DMS53 treated with DMSO at 0.1 percent for 48 hours (cell line): ENCODE results near the gene KRTAP5-8.
"Not testable (repeated sequence)": the region's sequence is repeated elsewhere in the genome, so short reads cannot be mapped to it uniquely, and the experiment has no call there.

Source experiments
- DNase-seq: peaks from one replicate; lab custom pipeline; 2025; ENCODE audit not compliant: unreplicated experiment; lab: John Stamatoyannopoulos, UW

Gene KRTAP5-8, protein sequence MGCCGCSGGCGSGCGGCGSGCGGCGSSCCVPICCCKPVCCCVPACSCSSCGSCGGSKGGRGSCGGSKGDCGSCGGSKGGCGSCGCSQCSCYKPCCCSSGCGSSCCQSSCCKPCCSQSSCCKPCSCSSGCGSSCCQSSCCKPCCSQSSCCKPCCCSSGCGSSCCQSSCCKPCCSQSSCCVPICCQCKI

DNA sequence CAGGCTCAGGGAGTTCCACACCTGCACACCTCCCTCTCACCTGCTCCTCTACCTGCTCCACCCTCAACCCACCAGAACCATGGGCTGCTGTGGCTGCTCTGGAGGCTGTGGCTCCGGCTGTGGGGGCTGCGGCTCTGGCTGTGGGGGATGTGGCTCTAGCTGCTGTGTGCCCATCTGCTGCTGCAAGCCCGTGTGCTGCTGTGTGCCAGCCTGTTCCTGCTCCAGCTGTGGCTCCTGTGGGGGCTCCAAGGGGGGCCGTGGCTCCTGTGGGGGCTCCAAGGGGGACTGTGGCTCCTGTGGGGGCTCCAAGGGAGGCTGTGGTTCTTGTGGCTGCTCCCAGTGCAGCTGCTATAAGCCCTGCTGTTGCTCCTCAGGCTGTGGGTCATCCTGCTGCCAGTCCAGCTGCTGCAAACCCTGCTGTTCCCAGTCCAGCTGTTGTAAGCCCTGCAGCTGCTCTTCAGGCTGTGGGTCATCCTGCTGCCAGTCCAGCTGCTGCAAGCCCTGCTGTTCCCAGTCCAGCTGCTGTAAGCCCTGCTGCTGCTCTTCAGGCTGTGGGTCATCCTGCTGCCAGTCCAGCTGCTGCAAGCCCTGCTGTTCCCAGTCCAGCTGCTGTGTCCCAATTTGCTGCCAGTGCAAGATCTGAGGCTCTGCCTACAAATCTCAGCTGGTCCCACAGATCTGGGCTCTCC lies at the start of gene KRTAP5-8:
Gene KRTAP5-8 (plus strand): TSS at position 49 of the 689 bp plus-strand sequence. CDS start 31 bp downstream, at position 80.
- not testable (repeated sequence) for DNase-seq

DNA sequence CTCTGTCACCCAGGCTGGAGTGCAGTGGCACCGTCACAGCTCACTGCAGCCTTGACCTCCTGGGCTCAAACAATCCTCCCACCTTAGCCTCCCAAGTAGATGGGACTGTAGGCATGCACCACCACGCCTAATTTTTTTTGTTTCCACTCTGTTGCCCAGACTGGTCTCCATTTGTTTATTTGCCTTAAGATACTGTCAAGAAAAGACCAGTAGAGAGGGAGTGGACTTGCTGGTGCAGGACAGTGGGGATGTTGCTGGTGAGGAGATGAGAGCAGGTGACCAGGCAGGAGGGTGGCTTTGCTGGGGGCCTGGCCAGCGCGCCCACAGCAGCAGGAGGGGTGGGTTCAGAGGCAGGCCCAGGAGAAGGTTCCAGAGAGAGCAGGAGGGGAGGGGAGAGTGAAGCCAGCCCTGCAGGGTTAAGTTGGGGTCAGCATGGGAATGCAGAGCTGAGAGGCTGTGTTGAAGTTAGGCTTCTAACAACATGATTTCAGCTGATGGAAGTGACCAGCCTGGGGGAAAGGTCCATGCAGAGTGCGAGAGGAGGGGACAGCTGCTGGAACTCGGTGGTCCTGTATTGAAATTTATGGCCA lies 49.0 kb upstream of the KRTAP5-8 start:
- no peak for DNase-seq

DNA sequence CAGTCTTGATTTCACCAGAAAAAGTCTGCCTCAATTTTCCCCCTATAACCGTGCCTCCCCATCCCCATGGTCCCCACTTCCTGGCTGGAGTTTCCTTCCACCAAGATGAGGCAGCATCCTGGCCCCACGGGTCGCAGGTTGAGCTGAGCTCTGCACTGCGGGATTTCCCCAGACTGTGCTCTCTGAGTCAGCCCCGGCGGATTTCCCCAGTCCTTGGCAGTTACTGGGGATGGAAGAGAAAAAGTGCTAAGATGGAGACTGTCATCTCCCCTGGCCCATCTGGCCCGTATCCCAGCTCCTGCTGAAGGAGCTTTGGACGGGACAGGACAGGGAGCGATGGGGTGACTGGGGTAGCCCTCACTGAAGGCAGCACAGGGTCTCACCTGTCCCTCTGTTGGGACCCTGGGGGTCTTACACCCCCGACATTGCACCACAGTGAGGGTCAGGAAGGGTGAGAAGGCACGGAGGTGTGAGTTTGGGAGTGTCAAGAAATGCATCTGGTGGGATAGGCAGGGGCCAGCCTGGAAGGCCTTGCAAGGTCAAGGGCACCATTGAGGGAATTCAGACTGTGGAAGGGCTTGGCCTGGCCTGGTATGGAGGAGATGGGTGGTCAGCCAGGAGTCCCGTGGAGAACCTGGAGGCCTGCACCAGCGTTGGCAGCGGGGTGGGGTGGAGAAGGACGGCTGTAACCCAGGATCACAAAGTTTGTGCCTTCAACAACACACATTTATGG lies 48.3 kb upstream of the KRTAP5-8 start:
- DNase-seq: no peak

DNA sequence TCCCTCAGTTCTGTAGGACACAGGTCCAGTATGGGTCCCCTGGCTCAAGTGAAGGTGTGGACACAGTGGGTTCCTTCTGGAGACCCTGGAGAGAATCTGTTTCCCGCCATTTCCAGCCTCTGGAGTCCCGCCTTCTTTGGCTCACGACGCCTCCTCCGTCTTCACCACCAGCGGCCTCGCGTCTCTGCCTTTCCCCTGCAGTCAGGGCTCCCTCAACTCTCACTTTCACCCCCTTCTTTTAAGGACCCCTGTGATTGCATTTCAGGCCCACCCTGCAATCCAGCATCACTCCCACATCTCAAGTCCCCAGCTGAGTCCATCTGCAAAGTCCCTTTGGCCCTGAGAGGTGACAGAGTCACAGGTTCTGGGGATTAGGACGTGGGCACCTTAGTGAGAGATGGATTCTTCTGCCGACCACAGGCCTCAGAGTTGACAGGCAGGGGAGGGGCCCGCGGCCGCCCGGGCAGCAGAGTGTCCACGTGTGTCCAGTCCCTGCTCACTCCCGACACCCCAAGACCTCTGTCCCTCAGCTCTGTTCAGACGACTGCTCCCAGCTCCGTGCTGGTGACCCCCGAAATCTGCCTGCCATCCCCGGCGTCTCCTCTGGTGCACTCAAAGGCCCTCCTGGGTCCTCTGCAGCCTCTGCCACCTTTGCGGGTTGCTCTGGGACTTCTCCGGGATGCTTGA lies 47.6 kb upstream of the KRTAP5-8 start:
- no peak for DNase-seq

DNA sequence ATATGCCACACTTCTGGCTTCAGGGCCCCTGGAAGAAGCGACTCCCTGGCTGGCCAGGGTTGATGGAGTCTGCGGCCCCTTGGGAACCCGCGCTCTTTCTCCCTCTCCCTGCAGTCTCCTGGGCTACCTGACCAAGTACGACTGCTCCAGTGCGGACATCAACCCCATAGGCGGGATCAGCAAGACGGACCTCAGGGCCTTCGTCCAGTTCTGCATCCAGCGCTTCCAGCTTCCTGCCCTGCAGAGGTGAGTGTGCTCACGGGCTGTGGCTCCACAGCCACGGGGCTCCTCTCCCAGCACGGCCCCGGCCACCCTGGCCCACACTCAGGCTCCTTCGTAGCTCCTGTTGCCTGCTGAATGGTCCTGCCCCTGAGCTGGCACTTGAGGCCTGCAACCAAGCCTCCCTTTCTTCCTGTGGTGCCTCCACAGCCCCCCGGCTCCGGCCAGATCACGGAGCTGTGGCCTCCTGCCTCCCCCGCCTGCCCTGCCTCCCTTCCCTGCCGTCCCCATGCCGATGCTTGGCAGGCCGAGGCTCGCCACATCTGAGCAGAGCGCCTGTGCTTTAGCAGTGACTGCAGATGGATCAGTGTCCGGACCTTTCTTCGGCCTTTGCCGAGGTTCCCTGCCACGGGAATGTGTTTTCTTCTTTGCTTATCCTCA lies 47.0 kb upstream of the KRTAP5-8 start:
- DNase-seq: no peak

DNA sequence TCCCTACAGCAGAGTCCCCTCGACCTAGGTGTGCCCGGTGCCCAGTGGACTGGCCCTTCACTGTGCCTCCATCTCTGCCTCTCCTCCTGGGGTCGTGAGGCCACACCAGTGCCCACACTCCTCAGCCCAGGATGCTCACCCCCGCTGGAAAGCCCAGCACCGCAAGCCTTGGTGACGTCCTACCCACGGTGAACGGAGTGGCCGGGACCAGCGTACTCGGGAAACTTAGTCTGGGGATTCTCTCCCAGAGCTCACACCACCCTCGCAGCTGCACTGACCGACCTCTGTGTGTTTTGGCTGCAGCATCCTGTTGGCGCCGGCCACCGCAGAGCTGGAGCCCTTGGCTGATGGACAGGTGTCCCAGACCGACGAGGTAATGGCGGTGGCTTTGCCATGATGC lies 46.3 kb upstream of the KRTAP5-8 start:
- DNase-seq: no peak

DNA sequence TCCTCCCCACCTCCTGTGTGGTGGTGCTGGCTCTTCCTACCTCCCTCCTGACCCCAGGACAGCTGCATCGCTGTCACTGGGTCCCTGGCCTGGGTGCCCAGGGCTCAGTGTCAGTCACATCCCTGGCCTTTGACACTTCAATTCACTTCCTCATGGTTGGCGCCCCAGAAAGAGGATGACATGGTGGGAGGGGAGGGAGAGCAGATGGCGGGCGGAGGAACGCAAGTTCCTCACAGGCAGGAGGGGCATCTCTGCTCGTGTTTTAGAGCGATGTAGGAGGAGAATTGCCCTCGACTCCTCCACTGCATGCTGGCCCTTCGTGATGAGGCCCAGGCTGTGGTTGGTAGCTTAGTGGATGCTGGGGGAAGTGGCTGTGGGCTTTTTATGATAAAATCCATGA lies 45.9 kb upstream of the KRTAP5-8 start:
- no peak for DNase-seq

DNA sequence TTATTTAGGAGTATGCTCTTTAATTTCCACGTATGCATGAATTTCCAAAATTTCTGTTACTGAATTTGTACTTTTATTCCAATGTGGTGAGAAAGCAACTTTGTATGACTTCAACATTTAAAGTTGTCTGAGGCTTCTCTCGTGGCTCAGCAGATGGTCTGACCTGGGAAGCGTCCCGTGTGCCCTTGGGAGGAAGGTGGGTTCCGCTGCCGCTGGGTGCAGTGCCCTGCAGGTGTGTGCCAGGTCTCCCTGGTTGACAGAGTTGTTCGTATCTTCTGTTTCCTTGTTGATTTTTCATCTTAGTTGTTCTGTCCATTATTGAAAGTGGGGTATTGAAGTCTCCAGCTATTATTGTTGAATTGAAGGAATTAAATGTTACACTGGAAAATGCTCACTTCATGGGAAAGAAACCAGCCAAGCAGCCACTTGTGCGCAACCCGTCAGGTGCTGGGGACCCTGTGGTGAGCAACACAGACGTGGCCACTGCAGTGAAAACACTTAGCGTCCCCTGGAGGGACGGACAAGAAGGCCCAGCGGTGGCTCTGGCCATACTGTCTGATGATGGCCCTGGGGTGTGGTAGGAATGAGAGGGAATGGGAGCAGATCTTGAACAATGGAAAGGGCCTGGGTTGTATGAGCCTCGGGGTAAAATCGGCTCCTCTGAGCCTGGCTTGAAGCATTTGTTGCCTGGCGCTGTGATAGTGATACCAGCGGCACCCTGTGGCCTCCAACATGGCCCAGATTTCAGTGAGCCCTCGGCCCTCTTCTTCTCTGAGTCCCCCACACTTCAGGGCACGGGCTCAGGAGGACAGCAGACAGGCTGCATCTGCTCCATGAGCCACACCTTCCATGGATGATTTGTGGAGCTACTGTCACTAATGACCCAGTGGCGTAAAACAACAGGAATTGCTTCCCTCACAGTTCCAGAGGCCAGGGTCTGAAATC lies 42.3 kb upstream of the KRTAP5-8 start:
- DNase-seq: no peak

DNA sequence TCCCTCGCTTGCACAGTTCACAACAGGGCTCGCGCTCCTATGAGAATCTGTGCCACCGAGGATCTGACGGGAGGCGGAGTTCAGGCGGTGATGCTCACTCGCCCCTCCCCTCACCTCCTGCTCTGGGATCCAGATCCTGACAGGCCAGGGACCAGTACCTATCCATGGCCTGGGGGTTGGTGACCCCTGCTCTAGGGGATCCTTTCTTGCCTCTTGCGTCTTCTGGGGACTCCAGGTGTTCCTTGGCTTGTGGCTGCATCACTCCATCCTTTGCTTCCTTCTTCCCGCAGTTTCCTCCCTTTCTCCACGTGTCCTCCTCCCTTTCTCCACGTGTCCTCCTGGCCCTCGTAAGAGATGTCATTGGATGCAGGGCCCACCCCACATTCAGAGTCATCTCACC lies 41.4 kb upstream of the KRTAP5-8 start:
- no peak for DNase-seq

DNA sequence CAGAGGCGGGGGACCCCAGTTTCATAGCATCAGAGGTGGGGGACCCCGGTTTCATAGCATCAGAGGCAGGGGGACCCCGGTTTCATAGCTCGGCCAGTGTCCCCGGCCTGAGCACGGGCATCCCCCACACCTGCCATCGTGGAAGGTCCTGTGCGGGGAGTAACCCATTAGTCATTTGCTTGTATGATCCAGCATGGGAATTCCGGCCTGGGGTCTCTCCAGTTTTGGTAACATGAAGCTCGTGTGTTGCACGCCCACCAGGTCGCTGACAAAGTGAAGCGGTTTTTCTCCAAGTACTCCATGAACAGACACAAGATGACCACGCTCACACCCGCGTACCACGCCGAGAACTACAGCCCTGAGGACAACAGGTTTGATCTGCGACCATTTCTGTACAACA lies 39.7 kb upstream of the KRTAP5-8 start:
- DNase-seq: no peak

DNA sequence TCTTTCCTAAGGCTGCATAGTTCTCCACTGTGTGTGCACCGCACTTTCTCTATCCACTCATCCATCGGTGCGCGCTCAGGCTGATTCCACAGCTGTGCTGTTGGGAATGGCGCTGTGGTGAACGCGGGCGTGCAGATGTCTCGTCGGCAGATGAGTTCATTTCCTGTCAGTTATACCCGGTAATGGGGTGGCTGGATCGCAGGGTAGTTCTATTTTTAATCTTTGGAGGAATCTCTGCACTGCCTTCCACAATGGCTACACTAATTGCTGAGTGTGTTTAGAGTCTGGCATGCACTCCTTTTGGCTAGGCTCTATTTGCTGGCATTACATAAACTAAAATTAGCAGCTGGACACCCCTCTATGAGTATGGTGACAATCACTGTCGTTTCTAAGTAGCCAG lies 38.7 kb upstream of the KRTAP5-8 start:
- DNase-seq: no peak

DNA sequence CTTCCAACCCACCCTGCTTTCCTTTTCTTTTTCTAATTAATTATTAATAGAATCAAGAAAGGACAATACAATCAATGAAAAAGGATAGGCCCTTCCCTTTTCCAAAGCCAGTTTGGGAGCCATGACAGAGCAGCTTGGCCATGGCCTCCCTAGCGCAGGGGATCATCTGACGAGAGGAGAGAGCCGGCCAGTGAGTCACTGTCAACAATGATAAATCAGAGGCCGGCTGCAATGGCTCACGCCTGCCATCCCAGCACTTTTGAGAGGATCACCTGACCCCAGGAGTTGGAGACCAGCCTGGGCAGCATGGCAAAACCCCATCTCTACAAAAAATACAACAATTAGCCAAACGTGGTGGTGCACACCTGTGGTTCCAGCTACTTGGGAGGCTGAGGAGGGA lies 38.3 kb upstream of the KRTAP5-8 start:
- peak; percentile 10 for DNase-seq

DNA sequence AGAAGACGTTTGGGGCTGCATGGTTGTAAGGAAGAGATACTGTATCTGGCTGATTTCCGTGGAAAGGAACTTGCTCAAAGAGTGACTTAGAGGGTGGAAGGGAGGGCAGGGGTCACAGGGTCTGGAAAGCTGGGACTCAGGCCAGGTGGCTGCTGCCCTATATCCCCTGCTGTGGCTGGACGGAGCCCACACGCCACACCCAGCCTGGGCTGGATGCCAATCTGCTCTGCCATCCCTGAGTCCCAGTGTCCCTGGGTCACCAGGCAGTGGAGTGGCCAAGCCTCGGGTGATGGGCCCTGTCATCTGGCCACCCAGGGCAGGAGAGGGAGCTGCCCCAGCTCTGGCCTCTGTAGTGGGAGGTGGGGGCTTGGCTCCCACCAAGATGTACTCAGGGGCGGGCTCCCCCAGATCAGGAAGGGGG lies 37.2 kb upstream of the KRTAP5-8 start:
- DNase-seq: no peak

DNA sequence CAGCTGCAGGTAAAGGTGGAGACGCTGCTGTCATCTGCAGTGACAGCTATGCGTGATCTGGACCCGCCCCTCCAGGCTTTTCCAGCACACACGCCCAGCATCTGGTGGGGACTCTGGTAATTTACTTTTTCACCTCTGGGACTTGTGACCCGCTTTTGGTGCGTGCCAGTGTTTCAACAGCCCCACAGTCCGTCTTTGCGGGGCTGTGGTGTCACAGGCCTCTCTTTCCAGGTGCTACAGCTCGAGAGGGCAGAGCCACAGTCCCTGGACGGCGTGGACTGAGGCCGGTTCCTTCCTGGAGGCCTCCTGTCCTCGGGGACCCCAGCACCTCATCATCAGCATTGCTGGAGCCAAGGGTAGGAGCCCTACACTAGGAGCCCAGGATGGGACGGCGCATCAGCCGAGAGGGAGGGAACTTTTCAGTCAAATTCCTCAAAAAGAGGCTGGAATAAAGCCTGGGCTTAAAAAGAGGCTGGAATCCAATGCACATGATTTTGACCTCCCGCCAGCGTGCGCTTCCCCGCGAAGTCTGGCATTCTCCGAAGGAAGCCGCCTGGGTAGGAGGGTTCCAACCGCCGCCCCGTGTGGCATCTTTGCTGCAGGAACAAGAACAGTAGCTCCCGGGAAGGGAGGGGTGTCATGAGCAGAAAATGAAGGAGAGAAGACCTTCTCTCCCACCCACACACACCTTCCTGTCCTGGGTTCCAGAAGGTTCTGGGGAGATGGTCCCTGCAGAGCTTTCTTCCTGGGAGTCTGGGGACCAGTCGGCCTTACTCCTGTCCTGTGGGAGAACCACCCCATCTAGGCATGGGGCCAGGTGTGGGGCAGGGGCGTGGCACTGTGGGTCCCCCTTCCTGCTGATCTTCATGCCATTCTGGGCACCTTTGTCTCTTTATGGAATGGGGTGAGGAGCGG lies 36.5 kb upstream of the KRTAP5-8 start:
- no peak for DNase-seq

DNA sequence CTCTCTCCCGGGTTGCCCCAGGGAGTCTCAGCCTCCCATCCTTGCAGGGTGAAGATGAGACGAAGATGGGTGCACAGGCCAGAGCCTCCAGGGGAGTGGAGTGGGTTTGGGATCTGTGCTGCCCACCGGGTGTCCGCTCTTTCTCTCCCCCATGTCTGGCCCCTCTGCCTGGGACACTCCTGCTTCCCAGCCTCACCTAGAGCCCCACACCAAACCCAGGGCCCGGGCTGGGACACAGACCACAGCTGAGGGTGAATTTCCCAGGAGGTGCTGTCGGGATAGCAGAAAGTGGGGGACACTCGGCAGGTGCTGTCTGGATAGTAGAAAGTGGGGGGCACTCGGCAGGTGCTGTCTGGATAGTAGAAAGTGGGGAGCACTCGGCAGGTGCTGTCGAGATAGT lies 35.8 kb upstream of the KRTAP5-8 start:
- DNase-seq: no peak

DNA sequence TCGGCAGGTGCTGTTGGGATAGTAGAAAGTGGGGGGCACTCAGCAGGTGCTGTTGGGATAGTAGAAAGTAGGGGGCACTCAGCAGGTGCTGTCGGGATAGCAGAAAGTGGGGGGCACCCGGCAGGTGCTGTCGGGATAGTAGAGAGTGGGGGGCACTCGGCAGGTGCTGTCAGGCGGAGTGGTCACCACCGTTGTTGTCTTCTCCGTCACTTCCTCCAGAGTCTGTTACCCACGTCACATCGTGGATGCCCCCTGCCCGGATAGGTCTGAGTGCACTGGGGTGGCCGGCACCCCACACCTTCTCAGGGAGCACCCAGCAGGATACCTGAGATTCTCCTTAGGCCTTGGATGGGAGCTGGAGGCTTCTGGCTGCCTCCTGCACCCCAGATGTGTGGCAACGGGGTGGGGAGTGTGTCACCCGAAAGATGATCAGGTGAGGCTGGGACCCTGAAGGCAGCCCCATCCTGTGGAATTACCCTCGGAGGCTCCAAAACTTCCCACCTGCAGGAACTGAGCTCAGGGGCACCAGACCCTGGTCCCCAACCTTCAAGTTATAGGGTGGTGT lies 34.9 kb upstream of the KRTAP5-8 start:
- no peak for DNase-seq

DNA sequence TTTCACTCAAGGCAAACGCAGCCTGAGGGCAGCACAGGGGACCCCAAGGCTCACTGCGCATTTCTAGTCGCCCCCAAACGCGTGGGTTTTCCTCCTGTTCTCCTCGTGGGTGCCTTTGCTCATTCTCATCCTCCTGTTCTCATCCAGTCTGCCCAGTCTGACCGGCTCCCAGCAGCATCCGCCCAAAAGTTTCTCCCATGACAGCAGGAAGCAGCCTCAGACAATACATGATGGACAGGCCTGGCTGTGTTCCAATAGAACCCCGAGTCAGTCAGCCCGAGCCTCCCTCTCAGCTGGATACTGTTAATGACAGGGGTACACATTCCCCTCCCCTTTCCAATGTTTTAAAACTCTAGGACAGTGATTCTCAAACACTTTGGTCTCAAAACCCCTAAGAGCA lies 33.3 kb upstream of the KRTAP5-8 start:
- no peak for DNase-seq

DNA sequence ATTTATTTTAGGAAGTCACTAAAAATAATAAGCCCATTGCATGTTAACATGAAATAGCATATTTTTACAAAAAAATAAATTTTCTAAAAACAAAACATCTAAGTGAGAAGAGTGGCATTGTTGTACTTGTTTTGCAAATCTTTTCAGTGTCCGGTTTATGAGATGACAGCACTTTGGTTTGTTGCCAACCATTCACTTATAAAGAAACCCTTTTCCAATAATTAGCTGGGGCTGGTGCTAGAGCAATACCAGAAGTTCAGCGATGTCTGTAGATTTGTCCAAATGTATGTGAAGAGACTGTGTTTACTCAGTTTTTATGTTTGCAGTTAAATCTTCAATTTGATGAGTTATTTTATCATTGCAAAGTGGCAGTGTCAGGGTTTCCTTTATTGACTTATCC lies 32.8 kb upstream of the KRTAP5-8 start:
- DNase-seq: no peak
